HG03139 (cell line): ENCODE data around the gene DYNLT5.
"Not testable (repeated sequence)": the region's sequence is repeated elsewhere in the genome, so short reads cannot be mapped to it uniquely, and the experiment has no call there.

ENCODE experiments used
- ATAC-seq: cut with Tn5 transposase; IDR thresholded peaks from one replicate; pipeline ENCODE4 v1.9.1; 2021; ENCODE audit not compliant: unreplicated experiment

The DYNLT5 gene

GRCh38 chr1:66787641-66788040, 35.4 kb downstream of the DYNLT5 start:
- no peak for ATAC-seq

GRCh38 chr1:66788231-66788939, 36.1 kb downstream of the DYNLT5 start:
- no peak for ATAC-seq

- ATAC-seq, result no peak
Observed at GRCh38 chr1:66791621-66792610, 39.7 kb downstream of the DYNLT5 start.

- ATAC-seq, result not testable (repeated sequence)
Observed at GRCh38 chr1:66795839-66796238, 43.6 kb downstream of the DYNLT5 start.

- ATAC-seq, result no peak
Observed at GRCh38 chr1:66809245-66809644, 57.0 kb downstream of the DYNLT5 start.

- no peak for ATAC-seq
Observed at GRCh38 chr1:66809736-66810326, 57.6 kb downstream of the DYNLT5 start.

GRCh38 chr1:66824771-66825170, 72.5 kb downstream of the DYNLT5 start:
- no peak for ATAC-seq
